K562 (cell line): ENCODE measurements around the gene TSHR. TPM values are rescaled to one million over a fixed set of nuclear protein-coding genes. Genes with fewer than 3 reads are reported as not detected.

Source experiments
- ATAC-seq: fragments of 200-7000 bp; cut with Tn5 transposase; 3 replicates; pipeline ENCODE4 v1.9.1; 2020; ENCODE audit warnings: moderate library complexity
- BruUV-seq: library from RNA; stranded (reverse); fragments of 400-500 nt; replicated peaks from 2 replicates; lab custom pipeline; 2021; lab: Mats Ljungman, UMichigan
- CTCF ChIA-PET: fragments of 300-600 bp; formaldehyde crosslinking; extraction: SDS; loops from one replicate; lab custom pipeline; 2021; ENCODE audit warnings: low intra/inter-chr PET ratio; lab: Yijun Ruan, JAX
- POLR2A ChIA-PET: fragments of 300-600, 350-650 bp; sonication (Branson Sonifier 250); formaldehyde crosslinking; extraction: SDS; loops from one replicate; lab custom pipeline; 2021; ENCODE audit warnings: antibody characterized with exemption, inconsistent platforms; lab: Yijun Ruan, JAX
- DNase-seq, 4 experiments: peaks; one replicate each; pipeline versions ENCODE4 v3.0.0 to v3.0.0-alpha.2; 2011 to 2018; ENCODE audit warnings: low spot score in 3 of 4, mixed read lengths in 3 of 4; ENCODE audit errors: extremely low read depth in 1 of 4
- FAIRE-seq: peaks from 2 replicates; lab custom pipeline; 2011; peaks lifted over from hg19 to GRCh38; lab: Jason Lieb, UNC
- H2AFZ ChIP-seq: 2 replicates; pipeline ENCODE4 v1.6.0; 2011; ENCODE audit warnings: low read depth, low read length, control low read depth, inconsistent platforms
- H3K27ac ChIP-seq: fragments of 200-600 bp; 3 replicates; pipeline ENCODE4 v1.8.0; 2011; ENCODE audit warnings: low read depth, mild to moderate bottlenecking, control low read depth, inconsistent platforms, low read length, moderate library complexity, mixed read lengths; ENCODE audit errors: extremely low read depth
- H3K27me3 ChIP-seq, 2 experiments: fragments of 300-600 bp in 1 of 2; 2 replicates in 1 of 2; 3 replicates in 1 of 2; pipeline versions ENCODE4 v1.6.0 to v1.8.0; 2011; ENCODE audit warnings: inconsistent platforms in 2 of 2, low read length in 2 of 2, mild to moderate bottlenecking in 1 of 2, mixed read lengths in 1 of 2, moderate library complexity in 1 of 2; ENCODE audit not compliant: control insufficient read depth in 2 of 2, insufficient read depth in 2 of 2
- H3K36me3 ChIP-seq: fragments of 300-600 bp; 3 replicates; pipeline ENCODE4 v1.8.0; 2011; ENCODE audit warnings: mild to moderate bottlenecking, low read length, inconsistent platforms; ENCODE audit not compliant: control insufficient read depth, insufficient read depth
- H3K4me1 ChIP-seq, 2 experiments: fragments of 200-600 bp in 1 of 2; replicated peaks in 1 of 2; 2 replicates in 1 of 2; 3 replicates in 1 of 2; pipeline versions ENCODE4 v1.5.1 to v1.8.0; 2011; ENCODE audit warnings: inconsistent platforms in 2 of 2, low read length in 2 of 2, mild to moderate bottlenecking in 1 of 2, mixed read lengths in 1 of 2, moderate library complexity in 1 of 2; ENCODE audit not compliant: control insufficient read depth in 2 of 2, insufficient read depth in 2 of 2
- H3K4me2 ChIP-seq: 2 replicates; pipeline ENCODE4 v1.6.1; 2011; ENCODE audit warnings: low read length, control low read depth, inconsistent platforms, mixed read lengths; ENCODE audit not compliant: insufficient read depth
- H3K4me3 ChIP-seq: fragments of 200-600 bp; sonication (generic), shearing (Covaris generic); 2 replicates; pipeline ENCODE4 v1.5.1; 2016; ENCODE audit warnings: control low read depth, inconsistent platforms
- H3K79me2 ChIP-seq: fragments of 200-600 bp; 3 replicates; pipeline ENCODE4 v1.8.0; 2011; ENCODE audit warnings: low read length, inconsistent platforms; ENCODE audit not compliant: control insufficient read depth, insufficient read depth
- H3K9ac ChIP-seq, 2 experiments: 2 replicates each; pipeline versions ENCODE4 v1.6.0 to v1.6.1; 2011; ENCODE audit warnings: low read depth in 2 of 2, low read length in 2 of 2, control low read depth in 1 of 2, inconsistent platforms in 1 of 2, mild to moderate bottlenecking in 1 of 2, mixed read lengths in 1 of 2; ENCODE audit not compliant: insufficient read depth in 1 of 2
- H3K9me1 ChIP-seq: one replicate; pipeline ENCODE4 v1.6.0; 2011; ENCODE audit warnings: inconsistent platforms, mild to moderate bottlenecking, low read length, moderate library complexity; ENCODE audit not compliant: control insufficient read depth, insufficient read depth
- H3K9me3 ChIP-seq: replicated peaks from 2 replicates; pipeline ENCODE4 v1.5.1; 2011; ENCODE audit warnings: low read depth, low read length, inconsistent platforms; ENCODE audit not compliant: control insufficient read depth, insufficient read depth
- H4K20me1 ChIP-seq: replicated peaks from 2 replicates; pipeline ENCODE4 v1.6.1; 2011; ENCODE audit warnings: low read length, inconsistent platforms, mixed read lengths; ENCODE audit not compliant: control insufficient read depth, insufficient read depth
- ZNF655 ChIP-seq: fragments of 250-450 bp; sonication (Bioruptor Pico); IDR thresholded peaks from 2 replicates; pipeline ENCODE4 v1.5.0; 2021
- ZNF780A ChIP-seq: fragments of 250-450 bp; sonication (Bioruptor Pico); IDR thresholded peaks from 2 replicates; pipeline ENCODE4 v1.5.0; 2021; ENCODE audit warnings: mild to moderate bottlenecking
- WGBS: fragments of 100-300 bp; shearing (Covaris generic); methylation state at CpG from one replicate; pipeline ENCODE4 v1.1.6; 2016; ENCODE audit warnings: low coverage, mixed read lengths; ENCODE audit not compliant: insufficient coverage; ENCODE audit errors: missing lambda C conversion rate; 5-methylcytosine and 5-hydroxymethylcytosine counted together
- in situ Hi-C: fragments of 300-500 bp; cut with MboI; formaldehyde crosslinking; loops from 4 replicates; pipeline ENCODE4 v1.15.0; 2018; ENCODE audit warnings: inconsistent platforms, mixed read lengths
- intact Hi-C: fragments of 100-400 bp; cut with micrococcal nuclease; formaldehyde crosslinking; loops from 2 replicates; pipeline ENCODE4 v1.14.2; 2022
- polyA plus RNA-seq, 8 experiments: library from polyadenylated mRNA; depleted of rRNA in 4 of 8; stranded (reverse) in 5 of 8; unstranded in 3 of 8; fragments of >200 nt; fragmentation: Nextera tagmentation in 2 of 8; fragmentation: Illumina TruSeq in 1 of 8; extraction: Ambion mirVana in 2 of 8; extraction: Trizol in 1 of 8; gene quantifications; 2 replicates each; pipeline versions ENCODE4 v1.2.1 to v1.2.3, GENCODE V29; 2011 to 2014; ENCODE audit warnings: inconsistent platforms in 1 of 8, missing spikeins in 1 of 8
- total RNA-seq, 7 experiments: library from RNA; depleted of rRNA in 6 of 7; stranded (reverse); fragments of >200 nt in 6 of 7; fragmentation: Illumina TruSeq in 2 of 7; extraction: Trizol in 2 of 7; gene quantifications; 2 replicates each; pipeline versions ENCODE4 v1.2.1 to v1.2.3, GENCODE V29; 2011 to 2021; ENCODE audit warnings: low replicate concordance in 1 of 7
- TF ChIP-seq, protein P1 (sequence below): IDR thresholded peaks from 2 replicates; pipeline ENCODE4 v1.6.1; 2014; ENCODE audit warnings: antibody characterized with exemption
- TF ChIP-seq, protein P2 (sequence below): fragments of 450-650 bp; formaldehyde crosslinking; IDR thresholded peaks from 2 replicates; pipeline ENCODE4 v1.4.0; 2020; ENCODE audit warnings: mild to moderate bottlenecking, moderate library complexity

The TSHR gene
- total and polyA plus RNA-seq, 9 of the 15 experiments (the other 6 are each of a cell fraction or from before 2014, with no cell fraction given), result 0.01 to 0.10 TPM; not detected in 7

- Histone ChIP-seq H3K9me3 (no peaks in the 10 kb centered on the region), H4K20me1 (no peaks in the 10 kb centered on the region), H3K4me3 (no peak overlapping the region), H3K79me2 (no peaks in the 10 kb centered on the region), H3K9ac (no peak overlapping the region), H3K4me2 (no peak overlapping the region), H3K27ac (no peak overlapping the region), H2AFZ (peak overlapping the region; percentile 30; the same call in 1 of the 2 replicates), H3K36me3 (no peaks in the 10 kb centered on the region), H3K27me3 (no peaks in the 10 kb centered on the region), H3K9me1 (no peaks in the 10 kb centered on the region), H3K4me1 (peaks cover 0 to 11% of the 10 kb centered on the region in 2 experiments; a peak in 3 of 5 replicates)
- intact Hi-C loops (no loop called here), in situ Hi-C loops (no loop called here)
- POLR2A ChIA-PET, result no interaction called here
- FAIRE-seq, result no peak
- TF ChIP-seq ZNF780A (CRISPR knock-in tag) (no peak), ZNF655 (no peak)
- TF ChIP-seq, protein P1, sequence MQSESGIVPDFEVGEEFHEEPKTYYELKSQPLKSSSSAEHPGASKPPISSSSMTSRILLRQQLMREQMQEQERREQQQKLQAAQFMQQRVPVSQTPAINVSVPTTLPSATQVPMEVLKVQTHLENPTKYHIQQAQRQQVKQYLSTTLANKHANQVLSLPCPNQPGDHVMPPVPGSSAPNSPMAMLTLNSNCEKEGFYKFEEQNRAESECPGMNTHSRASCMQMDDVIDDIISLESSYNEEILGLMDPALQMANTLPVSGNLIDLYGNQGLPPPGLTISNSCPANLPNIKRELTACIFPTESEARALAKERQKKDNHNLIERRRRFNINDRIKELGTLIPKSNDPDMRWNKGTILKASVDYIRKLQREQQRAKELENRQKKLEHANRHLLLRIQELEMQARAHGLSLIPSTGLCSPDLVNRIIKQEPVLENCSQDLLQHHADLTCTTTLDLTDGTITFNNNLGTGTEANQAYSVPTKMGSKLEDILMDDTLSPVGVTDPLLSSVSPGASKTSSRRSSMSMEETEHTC, result no peak
- TF ChIP-seq, protein P2, sequence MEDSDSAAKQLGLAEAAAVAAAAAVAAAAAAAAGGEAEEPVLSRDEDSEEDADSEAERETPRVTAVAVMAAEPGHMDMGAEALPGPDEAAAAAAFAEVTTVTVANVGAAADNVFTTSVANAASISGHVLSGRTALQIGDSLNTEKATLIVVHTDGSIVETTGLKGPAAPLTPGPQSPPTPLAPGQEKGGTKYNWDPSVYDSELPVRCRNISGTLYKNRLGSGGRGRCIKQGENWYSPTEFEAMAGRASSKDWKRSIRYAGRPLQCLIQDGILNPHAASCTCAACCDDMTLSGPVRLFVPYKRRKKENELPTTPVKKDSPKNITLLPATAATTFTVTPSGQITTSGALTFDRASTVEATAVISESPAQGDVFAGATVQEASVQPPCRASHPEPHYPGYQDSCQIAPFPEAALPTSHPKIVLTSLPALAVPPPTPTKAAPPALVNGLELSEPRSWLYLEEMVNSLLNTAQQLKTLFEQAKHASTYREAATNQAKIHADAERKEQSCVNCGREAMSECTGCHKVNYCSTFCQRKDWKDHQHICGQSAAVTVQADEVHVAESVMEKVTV, result no peak
- DNase-seq, result no peak
- ATAC-seq, result no peak
- CTCF ChIA-PET, result no interaction called here
- BruUV-seq, result no TSS peak
- WGBS, result 37% methylated on average over 3 of the region's 3 CpGs
These were observed 62.8 kb downstream of the TSHR start for GRCh38 chr14:81018251-81018650.
